OCI-LY3 (cell line): ENCODE data around the gene AKIP1.

Experiments
- H2AFZ ChIP-seq: fragments of 200-600, 300-600 bp; shearing (Covaris generic); 2 replicates; pipeline ENCODE4 v1.6.0; 2014; ENCODE audit warnings: antibody characterized with exemption, low read depth, low read length
- H3K27ac ChIP-seq: fragments of 200-600, 300-600 bp; sonication (generic); 2 replicates; pipeline ENCODE4 v1.5.1; 2014; ENCODE audit warnings: mild to moderate bottlenecking, low read length, moderate library complexity, mixed read lengths
- H3K27me3 ChIP-seq: fragments of 200-600, 300-600 bp; sonication (generic); 2 replicates; pipeline ENCODE4 v1.6.1; 2014; ENCODE audit warnings: low read depth, low read length, mixed read lengths
- H3K36me3 ChIP-seq: fragments of 200-600, 300-600 bp; sonication (generic); replicated peaks from 2 replicates; pipeline ENCODE3; 2014; ENCODE audit warnings: low read depth, low read length, mixed read lengths
- H3K4me1 ChIP-seq: fragments of 300-600, 200-600 bp; sonication (generic); 2 replicates; pipeline ENCODE4 v1.6.1; 2014; ENCODE audit warnings: low read length, mixed read lengths
- H3K4me2 ChIP-seq: fragments of 200-600, 300-600 bp; sonication (generic); 2 replicates; pipeline ENCODE4 v1.6.1; 2014; ENCODE audit warnings: low read length, mixed read lengths
- H3K4me3 ChIP-seq: fragments of 300-600, 200-600 bp; sonication (generic); 2 replicates; pipeline ENCODE4 v1.5.1; 2014; ENCODE audit warnings: antibody characterized with exemption, mild to moderate bottlenecking, low read length, moderate library complexity
- H3K79me2 ChIP-seq: fragments of 300-600, 200-600 bp; shearing (Covaris generic); 2 replicates; pipeline ENCODE4 v1.6.1; 2014; ENCODE audit warnings: mild to moderate bottlenecking, low read length, mixed read lengths
- H3K9ac ChIP-seq: fragments of 300-600, 200-600 bp; shearing (Covaris generic); 2 replicates; pipeline ENCODE4 v1.6.0; 2014; ENCODE audit warnings: mild to moderate bottlenecking, low read length, moderate library complexity
- H3K9me3 ChIP-seq: fragments of 200-600, 300-600 bp; shearing (Covaris generic); 2 replicates; pipeline ENCODE4 v1.6.1; 2014; ENCODE audit warnings: low read length, mixed read lengths; ENCODE audit not compliant: insufficient read depth
- H4K20me1 ChIP-seq: fragments of 200-600, 300-600 bp; sonication (generic); 2 replicates; pipeline ENCODE4 v1.6.1; 2016; ENCODE audit warnings: low read length, mixed read lengths; ENCODE audit not compliant: insufficient read depth
- CTCF ChIP-seq: fragments of 200-600, 300-600 bp; sonication (generic); IDR thresholded peaks from 2 replicates; pipeline ENCODE4 v1.5.1; 2014; ENCODE audit warnings: antibody characterized with exemption, low read length, low read depth
- EZH2phosphoT487 ChIP-seq: fragments of 200-600 bp; shearing (Covaris generic); IDR thresholded peaks from 2 replicates; pipeline ENCODE4 v1.6.1; 2018; ENCODE audit warnings: antibody characterized with exemption, mixed run types, low read depth

AKIP1 gene

GRCh38 chr11:8922691-8923090, 11.7 kb downstream of the AKIP1 start:
- Histone ChIP-seq H3K79me2 (no peaks in the 10 kb centered on the region), H3K9ac (no peak overlapping the region), H3K4me1 (no peaks in the 10 kb centered on the region), H3K4me3 (no peak overlapping the region), H2AFZ (no peak overlapping the region), H3K27ac (no peak overlapping the region), H4K20me1 (no peaks in the 10 kb centered on the region), H3K4me2 (no peak overlapping the region), H3K27me3 (no peaks in the 10 kb centered on the region), H3K9me3 (no peaks in the 10 kb centered on the region), H3K36me3 (peaks cover 19% of the 10 kb centered on the region)
- TF ChIP-seq CTCF (no peak), EZH2phosphoT487 (no peak)

- no peak overlapping the region for H3K9ac ChIP-seq
- H4K20me1 ChIP-seq: no peaks in the 10 kb centered on the region
- no peak overlapping the region for H3K4me3 ChIP-seq
- H3K36me3 ChIP-seq: no peaks in the 10 kb centered on the region
- H3K27me3 ChIP-seq: no peaks in the 10 kb centered on the region
- no peaks in the 10 kb centered on the region for H3K4me1 ChIP-seq
- H2AFZ ChIP-seq: no peak overlapping the region
- no peak overlapping the region for H3K27ac ChIP-seq
- no peaks in the 10 kb centered on the region for H3K9me3 ChIP-seq
- H3K4me2 ChIP-seq: no peak overlapping the region
- TF ChIP-seq EZH2phosphoT487 (no peak), CTCF (no peak)
- H3K79me2 ChIP-seq: no peaks in the 10 kb centered on the region
Measured at GRCh38 chr11:8925711-8926110, 14.7 kb downstream of the AKIP1 start.

GRCh38 chr11:8926236-8926635, 15.2 kb downstream of the AKIP1 start:
- no peaks in the 10 kb centered on the region for H3K36me3 ChIP-seq
- H3K4me1 ChIP-seq: no peaks in the 10 kb centered on the region
- no peaks in the 10 kb centered on the region for H3K79me2 ChIP-seq
- H4K20me1 ChIP-seq: no peaks in the 10 kb centered on the region
- H3K4me2 ChIP-seq: no peak overlapping the region
- H2AFZ ChIP-seq: no peak overlapping the region
- H3K9ac ChIP-seq: no peak overlapping the region
- H3K4me3 ChIP-seq: no peak overlapping the region
- H3K27ac ChIP-seq: no peak overlapping the region
- TF ChIP-seq CTCF (no peak), EZH2phosphoT487 (no peak)
- no peaks in the 10 kb centered on the region for H3K9me3 ChIP-seq
- H3K27me3 ChIP-seq: no peaks in the 10 kb centered on the region

GRCh38 chr11:8927233-8927632, 16.2 kb downstream of the AKIP1 start:
- Histone ChIP-seq H2AFZ (no peak overlapping the region), H3K9me3 (no peaks in the 10 kb centered on the region), H4K20me1 (no peaks in the 10 kb centered on the region), H3K27me3 (no peaks in the 10 kb centered on the region), H3K79me2 (no peaks in the 10 kb centered on the region), H3K4me3 (no peak overlapping the region), H3K9ac (no peak overlapping the region), H3K27ac (no peak overlapping the region), H3K4me1 (no peaks in the 10 kb centered on the region), H3K4me2 (no peak overlapping the region), H3K36me3 (no peaks in the 10 kb centered on the region)
- no peak for TF ChIP-seq EZH2phosphoT487
- TF ChIP-seq CTCF: no peak
